ENCODE data around the gene TBK1.

DNA sequence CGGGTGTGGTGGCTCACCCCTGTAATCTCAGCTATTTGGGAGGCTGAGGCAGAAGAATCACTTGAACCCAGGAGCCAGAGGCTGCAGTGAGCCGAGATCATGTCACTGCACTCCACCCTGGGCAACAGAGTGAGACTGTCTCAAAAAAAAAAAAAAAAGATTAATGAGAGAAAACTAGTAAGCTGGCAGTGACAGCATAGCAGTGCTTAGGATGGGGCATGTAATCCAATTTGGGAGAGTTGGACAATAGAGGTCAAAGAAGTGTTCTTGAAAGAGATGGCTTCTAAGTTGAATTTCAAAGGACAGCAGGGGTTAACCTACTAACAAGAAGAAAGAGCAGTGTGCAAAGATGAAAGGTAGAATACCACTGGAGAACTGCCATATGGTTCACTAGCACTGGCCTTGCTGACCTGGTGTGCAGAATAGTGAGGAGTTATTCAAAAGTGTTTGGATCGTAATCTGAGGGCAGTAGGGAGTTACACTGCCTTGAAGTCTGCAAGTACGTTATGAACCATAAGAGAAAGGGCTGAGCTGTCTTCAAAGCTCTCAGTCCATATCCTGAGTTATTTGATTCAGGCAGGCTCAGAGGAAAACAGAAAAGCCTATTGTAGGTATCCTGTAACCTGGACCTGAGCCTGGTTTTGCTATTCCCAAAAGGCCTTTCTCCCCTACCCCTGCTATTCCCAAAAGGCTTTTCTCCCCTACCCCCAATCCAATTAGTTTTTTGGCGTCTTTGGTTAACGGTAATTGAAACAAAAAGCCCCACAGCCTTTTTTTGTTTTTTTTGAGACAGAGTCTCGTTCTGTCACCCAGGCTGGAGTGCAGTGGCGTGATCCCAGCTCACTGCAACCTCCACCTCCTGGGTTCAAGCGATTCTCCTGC lies 44.3 kb upstream of the TBK1 start:
- TF ChIP-seq, protein P1, sequence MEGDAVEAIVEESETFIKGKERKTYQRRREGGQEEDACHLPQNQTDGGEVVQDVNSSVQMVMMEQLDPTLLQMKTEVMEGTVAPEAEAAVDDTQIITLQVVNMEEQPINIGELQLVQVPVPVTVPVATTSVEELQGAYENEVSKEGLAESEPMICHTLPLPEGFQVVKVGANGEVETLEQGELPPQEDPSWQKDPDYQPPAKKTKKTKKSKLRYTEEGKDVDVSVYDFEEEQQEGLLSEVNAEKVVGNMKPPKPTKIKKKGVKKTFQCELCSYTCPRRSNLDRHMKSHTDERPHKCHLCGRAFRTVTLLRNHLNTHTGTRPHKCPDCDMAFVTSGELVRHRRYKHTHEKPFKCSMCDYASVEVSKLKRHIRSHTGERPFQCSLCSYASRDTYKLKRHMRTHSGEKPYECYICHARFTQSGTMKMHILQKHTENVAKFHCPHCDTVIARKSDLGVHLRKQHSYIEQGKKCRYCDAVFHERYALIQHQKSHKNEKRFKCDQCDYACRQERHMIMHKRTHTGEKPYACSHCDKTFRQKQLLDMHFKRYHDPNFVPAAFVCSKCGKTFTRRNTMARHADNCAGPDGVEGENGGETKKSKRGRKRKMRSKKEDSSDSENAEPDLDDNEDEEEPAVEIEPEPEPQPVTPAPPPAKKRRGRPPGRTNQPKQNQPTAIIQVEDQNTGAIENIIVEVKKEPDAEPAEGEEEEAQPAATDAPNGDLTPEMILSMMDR (IDR thresholded peaks at IDR 0.05): no peak
- no peak for TF ChIP-seq EP300 (IDR thresholded peaks at IDR 0.05)
